BLaER1 treated with 17β-estradiol and CSF1 and Interleukin-3, amounts not matched to agents 10 nM and 100 nM (cell line): ENCODE measurements around the gene LXN.

Source experiments
- H3K27ac ChIP-seq, 11 experiments: shearing (Covaris generic); formaldehyde crosslinking; 2 replicates each; pipeline ENCODE4 v1.8.1; 2022
- H3K27me3 ChIP-seq, 11 experiments: shearing (Covaris generic); formaldehyde crosslinking; 2 replicates each; pipeline ENCODE4 v1.8.1; 2022
- H3K36me3 ChIP-seq, 11 experiments: shearing (Covaris generic); formaldehyde crosslinking; 2 replicates each; pipeline ENCODE4 v1.8.1; 2022
- H3K4me1 ChIP-seq, 10 experiments: shearing (Covaris generic); formaldehyde crosslinking; 2 replicates each; pipeline ENCODE4 v1.8.1; 2022
- H3K4me2 ChIP-seq, 11 experiments: shearing (Covaris generic); formaldehyde crosslinking; 2 replicates each; pipeline ENCODE4 v1.8.1; 2022
- H3K4me3 ChIP-seq, 10 experiments: shearing (Covaris generic); formaldehyde crosslinking; 2 replicates each; pipeline ENCODE4 v1.8.1; 2022
- H3K9ac ChIP-seq, 11 experiments: shearing (Covaris generic); formaldehyde crosslinking; 2 replicates each; pipeline ENCODE4 v1.8.1; 2022
- H3K9me3 ChIP-seq, 11 experiments: shearing (Covaris generic); formaldehyde crosslinking; replicated peaks in 1 of 11; 2 replicates each; pipeline ENCODE4 v1.8.1; 2022
- H4K20me1 ChIP-seq, 11 experiments: shearing (Covaris generic); formaldehyde crosslinking; 2 replicates each; pipeline ENCODE4 v1.8.1; 2022
- Cebpa-rat ChIP-seq, 11 experiments: shearing (Covaris generic); IDR thresholded peaks; 2 replicates each; pipeline ENCODE4 v1.8.1; 2022

The LXN gene

GRCh38 chr3:158685159-158685558 lies 12.7 kb upstream of the LXN start:
- H3K4me2 ChIP-seq = no peak overlapping the region
- TF ChIP-seq Cebpa-rat (IDR thresholded peaks at IDR 0.05) = no peak
- no peaks in the 10 kb centered on the region for H3K4me1 ChIP-seq
- H3K36me3 ChIP-seq = peaks cover 33 to 94% (median 56%) of the 10 kb centered on the region in 11 experiments; a peak in 21 of 22 replicates
- no peak overlapping the region for H3K27ac ChIP-seq
- no peak overlapping the region for H3K4me3 ChIP-seq
- H3K27me3 ChIP-seq = no peaks in the 10 kb centered on the region
- no peaks in the 10 kb centered on the region for H3K9me3 ChIP-seq
- peaks cover 0 to 5% (median 0%) of the 10 kb centered on the region in 11 experiments; a peak in 2 of 22 replicates for H4K20me1 ChIP-seq
- no peak overlapping the region for H3K9ac ChIP-seq

DNA sequence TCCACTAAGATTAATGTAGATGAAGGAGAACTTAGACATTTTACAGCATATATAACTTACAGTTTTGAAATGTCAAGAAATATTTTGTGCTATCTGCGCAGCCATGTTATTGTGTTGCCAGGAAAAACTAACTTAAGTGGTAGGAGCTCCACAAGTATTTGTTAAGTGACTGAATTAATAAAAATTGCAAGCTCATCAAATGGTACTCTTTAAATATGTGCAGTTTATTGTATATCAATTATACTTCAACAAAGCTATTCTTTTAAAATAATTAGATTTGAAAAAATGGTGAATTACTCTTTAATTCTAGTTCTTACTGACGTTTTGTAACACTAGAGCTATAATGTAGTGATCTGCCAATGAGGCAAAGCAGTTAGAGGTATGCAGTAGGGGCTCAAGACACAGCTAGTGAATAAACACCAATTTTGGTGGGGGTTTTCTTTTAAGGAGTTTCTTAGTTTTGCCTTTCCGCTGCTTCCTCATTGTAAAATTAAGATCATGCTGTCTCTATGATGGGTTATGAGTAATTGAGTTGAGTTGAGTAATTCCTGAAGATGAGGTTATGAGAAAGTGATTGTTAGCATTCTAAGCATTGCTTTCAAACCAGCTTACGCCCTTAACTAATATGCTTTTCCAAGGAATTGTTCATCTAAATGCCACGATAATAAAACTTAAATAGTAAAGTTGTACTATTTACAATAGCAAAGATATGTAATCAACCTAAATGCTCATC lies 10.9 kb upstream of the LXN start:
- H3K4me2 ChIP-seq = no peak overlapping the region
- no peak for TF ChIP-seq Cebpa-rat (IDR thresholded peaks at IDR 0.05)
- H3K9me3 ChIP-seq = no peaks in the 10 kb centered on the region
- H3K27me3 ChIP-seq = no peaks in the 10 kb centered on the region
- no peak overlapping the region for H3K4me3 ChIP-seq
- H3K4me1 ChIP-seq = no peaks in the 10 kb centered on the region
- peaks cover 0 to 7% (median 0%) of the 10 kb centered on the region in 11 experiments; a peak in 3 of 22 replicates for H4K20me1 ChIP-seq
- H3K9ac ChIP-seq = no peak overlapping the region
- peaks cover 38 to 88% (median 54%) of the 10 kb centered on the region in 11 experiments; a peak in 21 of 22 replicates for H3K36me3 ChIP-seq
- H3K27ac ChIP-seq = no peak overlapping the region

DNA sequence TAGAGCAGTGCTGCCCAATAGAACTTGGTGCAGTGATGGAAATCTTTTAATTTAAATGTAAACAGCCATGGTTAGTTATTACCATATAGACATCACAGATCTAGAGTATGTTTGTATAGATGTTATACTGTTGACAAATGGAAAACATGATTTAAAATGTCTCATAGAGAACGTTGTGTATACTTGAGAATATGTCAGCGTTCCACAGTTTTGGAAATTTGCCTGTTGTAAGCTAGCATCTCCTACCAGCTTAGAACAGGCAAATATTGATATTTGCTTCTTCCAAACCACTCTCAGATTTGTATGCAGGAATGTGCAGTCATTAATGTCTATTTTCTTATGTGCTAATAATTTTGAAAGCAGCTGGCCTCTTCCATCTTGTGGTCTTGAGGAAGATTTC lies 8.4 kb upstream of the LXN start:
- H3K9me3 ChIP-seq = no peaks in the 10 kb centered on the region
- no peak overlapping the region for H3K4me3 ChIP-seq
- H3K27ac ChIP-seq = no peak overlapping the region
- no peak overlapping the region for H3K4me2 ChIP-seq
- no peaks in the 10 kb centered on the region for H3K4me1 ChIP-seq
- no peak for TF ChIP-seq Cebpa-rat (IDR thresholded peaks at IDR 0.05)
- no peaks in the 10 kb centered on the region for H3K27me3 ChIP-seq
- no peak overlapping the region for H3K9ac ChIP-seq
- peaks cover 46 to 93% (median 65%) of the 10 kb centered on the region in 11 experiments for H3K36me3 ChIP-seq
- peaks cover 0 to 7% (median 0%) of the 10 kb centered on the region in 11 experiments; a peak in 3 of 22 replicates for H4K20me1 ChIP-seq

GRCh38 chr3:158679547-158680000 lies 7.1 kb upstream of the LXN start:
- no peak for TF ChIP-seq Cebpa-rat (IDR thresholded peaks at IDR 0.05)
- no peaks in the 10 kb centered on the region for H3K9me3 ChIP-seq
- H3K4me1 ChIP-seq = no peaks in the 10 kb centered on the region
- no peak overlapping the region for H3K4me2 ChIP-seq
- no peaks in the 10 kb centered on the region for H3K27me3 ChIP-seq
- H3K4me3 ChIP-seq = no peak overlapping the region
- peaks cover 45 to 91% (median 65%) of the 10 kb centered on the region in 11 experiments for H3K36me3 ChIP-seq
- H4K20me1 ChIP-seq = peaks cover 0 to 7% (median 0%) of the 10 kb centered on the region in 11 experiments; a peak in 3 of 22 replicates
- H3K9ac ChIP-seq = no peak overlapping the region
- no peak overlapping the region for H3K27ac ChIP-seq

GRCh38 chr3:158678687-158679086 lies 6.2 kb upstream of the LXN start:
- no peaks in the 10 kb centered on the region for H3K27me3 ChIP-seq
- H3K4me3 ChIP-seq = no peak overlapping the region
- no peak overlapping the region for H3K4me2 ChIP-seq
- H3K4me1 ChIP-seq = no peaks in the 10 kb centered on the region
- TF ChIP-seq Cebpa-rat (IDR thresholded peaks at IDR 0.05) = no peak
- no peak overlapping the region for H3K9ac ChIP-seq
- no peaks in the 10 kb centered on the region for H3K9me3 ChIP-seq
- H3K36me3 ChIP-seq = peaks cover 38 to 90% (median 64%) of the 10 kb centered on the region in 11 experiments
- peaks cover 0 to 5% (median 0%) of the 10 kb centered on the region in 11 experiments; a peak in 2 of 22 replicates for H4K20me1 ChIP-seq
- no peak overlapping the region for H3K27ac ChIP-seq

DNA sequence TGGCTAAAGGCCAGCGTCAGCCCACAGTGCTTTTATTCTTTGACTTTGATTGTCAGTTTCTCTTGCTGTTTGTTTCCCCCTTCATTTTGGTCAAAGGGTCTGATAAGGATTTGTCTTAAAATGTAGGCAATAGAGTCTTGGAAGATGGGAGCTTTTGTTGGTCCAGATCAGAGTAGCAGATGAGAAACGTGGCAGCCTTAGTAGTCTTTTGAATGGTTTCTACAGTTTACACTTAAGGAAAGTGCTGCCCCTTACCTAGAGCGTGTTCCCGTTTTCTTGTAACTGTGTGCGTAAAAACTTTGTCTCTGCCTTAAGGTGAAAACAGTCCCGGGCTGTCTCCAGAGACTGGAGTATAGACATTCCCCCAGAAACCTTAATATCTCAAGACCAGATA lies 630 bp downstream of the LXN start:
- Histone ChIP-seq H3K4me2 (peak overlapping the region; percentile 78 to 95 (median 91)), H3K4me1 (peaks cover 13 to 29% (median 23%) of the 10 kb centered on the region in 10 experiments), H3K9me3 (no peaks in the 10 kb centered on the region), H4K20me1 (peaks cover 0 to 14% (median 0%) of the 10 kb centered on the region in 11 experiments; a peak in 6 of 22 replicates), H3K36me3 (peaks cover 30 to 68% (median 51%) of the 10 kb centered on the region in 11 experiments), H3K27ac (peak overlapping the region; percentile 55 to 79 (median 74)), H3K9ac (peak overlapping the region; percentile 67 to 86 (median 78)), H3K27me3 (no peaks in the 10 kb centered on the region), H3K4me3 (peak overlapping the region; percentile 58 to 74 (median 68))
- no peak for TF ChIP-seq Cebpa-rat (IDR thresholded peaks at IDR 0.05)

GRCh38 chr3:158668506-158668905 lies 3.9 kb downstream of the LXN start:
- H3K4me2 ChIP-seq = no peak overlapping the region
- no peak overlapping the region for H3K27ac ChIP-seq
- H3K9ac ChIP-seq = no peak overlapping the region
- peaks cover 0 to 15% (median 5%) of the 10 kb centered on the region in 11 experiments; a peak in 10 of 22 replicates for H4K20me1 ChIP-seq
- no peaks in the 10 kb centered on the region for H3K27me3 ChIP-seq
- TF ChIP-seq Cebpa-rat (IDR thresholded peaks at IDR 0.05) = no peak
- H3K4me3 ChIP-seq = no peak overlapping the region
- no peaks in the 10 kb centered on the region for H3K9me3 ChIP-seq
- peaks cover 13 to 29% (median 23%) of the 10 kb centered on the region in 10 experiments for H3K4me1 ChIP-seq
- H3K36me3 ChIP-seq = peaks cover 61 to 78% (median 68%) of the 10 kb centered on the region in 11 experiments

GRCh38 chr3:158666416-158666815 lies 6.0 kb downstream of the LXN start:
- H4K20me1 ChIP-seq = peaks cover 0 to 17% (median 5%) of the 10 kb centered on the region in 11 experiments; a peak in 8 of 22 replicates
- H3K4me3 ChIP-seq = no peak overlapping the region
- no peak for TF ChIP-seq Cebpa-rat (IDR thresholded peaks at IDR 0.05)
- H3K27ac ChIP-seq = no peak overlapping the region
- no peak overlapping the region for H3K4me2 ChIP-seq
- no peaks in the 10 kb centered on the region for H3K27me3 ChIP-seq
- H3K9ac ChIP-seq = no peak overlapping the region
- peaks cover 7 to 18% (median 11%) of the 10 kb centered on the region in 10 experiments; a peak in 19 of 20 replicates for H3K4me1 ChIP-seq
- H3K36me3 ChIP-seq = peaks cover 78 to 96% (median 89%) of the 10 kb centered on the region in 11 experiments
- H3K9me3 ChIP-seq = no peaks in the 10 kb centered on the region

GRCh38 chr3:158663832-158664231 lies 8.6 kb downstream of the LXN start:
- no peak overlapping the region for H3K4me2 ChIP-seq
- no peaks in the 10 kb centered on the region; a peak in 1 of 20 replicates for H3K4me1 ChIP-seq
- H3K27ac ChIP-seq = no peak overlapping the region
- TF ChIP-seq Cebpa-rat (IDR thresholded peaks at IDR 0.05) = no peak
- H3K36me3 ChIP-seq = peaks cover 90 to 100% (median 95%) of the 10 kb centered on the region in 11 experiments
- no peaks in the 10 kb centered on the region for H3K27me3 ChIP-seq
- no peaks in the 10 kb centered on the region for H3K9me3 ChIP-seq
- H3K9ac ChIP-seq = no peak overlapping the region
- H4K20me1 ChIP-seq = peaks cover 0 to 20% (median 5%) of the 10 kb centered on the region in 11 experiments; a peak in 7 of 22 replicates
- no peak overlapping the region for H3K4me3 ChIP-seq
